Thoracic aorta (tissue), 2 donors: ENCODE data around the gene AHRR. TPM values are rescaled to one million over a fixed set of nuclear protein-coding genes. Genes with fewer than 3 reads are reported as not detected.
"Not testable (repeated sequence)": the region's sequence is repeated elsewhere in the genome, so short reads cannot be mapped to it uniquely, and the experiment has no call there.

Source experiments
- ATAC-seq: fragments of 150-250 bp; one replicate; pipeline ENCODE4 v1.8.0; 2017; ENCODE audit warnings: low read depth; ENCODE audit not compliant: insufficient number of reproducible peaks, low FRiP score
- DNase-seq: peaks from one replicate; pipeline ENCODE4 v3.0.0-alpha.2; 2020; ENCODE audit warnings: low spot score
- H3K27ac ChIP-seq, 2 donors: fragments of 200-600 bp; sonication (generic); 1 replicate in 1 of 2; 2 replicates in 1 of 2; pipeline ENCODE4 v1.5.1; 2016; ENCODE audit warnings: mild to moderate bottlenecking in 2 of 2, moderate library complexity in 2 of 2
- H3K27me3 ChIP-seq: fragments of 200-600 bp; sonication (generic); replicated peaks from 2 replicates; pipeline ENCODE4 v1.6.0; 2016; ENCODE audit warnings: mild to moderate bottlenecking; ENCODE audit not compliant: insufficient read depth
- H3K36me3 ChIP-seq: fragments of 200-600 bp; sonication (generic); one replicate; pipeline ENCODE4 v1.5.1; 2016
- H3K4me1 ChIP-seq, 2 donors: fragments of 200-600 bp; sonication (generic); 1 replicate in 1 of 2; 2 replicates in 1 of 2; pipeline versions ENCODE4 v1.5.1 to v1.6.0; 2016; ENCODE audit warnings: low read depth in 2 of 2, mild to moderate bottlenecking in 1 of 2; ENCODE audit not compliant: control insufficient read depth in 1 of 2
- H3K4me3 ChIP-seq: fragments of 200-600 bp; sonication (generic); 2 replicates; pipeline ENCODE4 v1.5.1; 2016; ENCODE audit warnings: mild to moderate bottlenecking
- H3K9me3 ChIP-seq: fragments of 200-600 bp; sonication (generic); 2 replicates; pipeline ENCODE4 v1.5.1; 2016
- CTCF ChIP-seq: fragments of 200-600 bp; sonication (generic); IDR thresholded peaks from one replicate; pipeline ENCODE4 v1.5.1; 2019; ENCODE audit warnings: antibody characterized with exemption
- total RNA-seq, 2 donors: library from RNA; depleted of rRNA; stranded (reverse); fragments of >200 nt; gene quantifications; one replicate each; pipeline versions ENCODE4 v1.1.0 to v1.2.3, GENCODE V29; 2016

Gene AHRR
- total RNA-seq, 2 donors from 2014 or later, result 0.85 to 3.1 TPM

- H3K9me3 ChIP-seq, result peaks cover 4% of the 10 kb centered on the region
- H3K27ac ChIP-seq, result no peak overlapping the region
- TF ChIP-seq CTCF, result no peak
- DNase-seq, result no peak
- H3K4me1 ChIP-seq, result peaks cover 0 to 4% of the 10 kb centered on the region in 2 donors
- H3K36me3 ChIP-seq, result no peaks in the 10 kb centered on the region
- no peak for ATAC-seq
- H3K4me3 ChIP-seq, result no peak overlapping the region
- no peaks in the 10 kb centered on the region for H3K27me3 ChIP-seq
Observed at GRCh38 chr5:369151-369868, 47.8 kb downstream of the AHRR start.

GRCh38 chr5:369869-370236 is 48.3 kb downstream of the AHRR start:
- not testable (repeated sequence) for H3K9me3 ChIP-seq, DNase-seq, H3K4me1 ChIP-seq, H3K4me3 ChIP-seq, H3K27ac ChIP-seq, ATAC-seq, H3K27me3 ChIP-seq, H3K36me3 ChIP-seq

- Histone ChIP-seq H3K4me1 (peaks cover 0 to 4% of the 10 kb centered on the region in 2 donors), H3K27me3 (no peaks in the 10 kb centered on the region), H3K36me3 (no peaks in the 10 kb centered on the region), H3K4me3 (no peak overlapping the region), H3K27ac (no peak overlapping the region), H3K9me3 (peaks cover 4% of the 10 kb centered on the region)
- no peak for DNase-seq
- no peak for ATAC-seq
- TF ChIP-seq CTCF, result no peak
Observed at GRCh38 chr5:370311-370958, 48.9 kb downstream of the AHRR start.

GRCh38 chr5:370959-371810 is 49.7 kb downstream of the AHRR start:
- no peak for TF ChIP-seq CTCF
- ATAC-seq (no peak), DNase-seq (no peak)
- Histone ChIP-seq H3K27me3 (no peaks in the 10 kb centered on the region), H3K9me3 (no peaks in the 10 kb centered on the region), H3K36me3 (no peaks in the 10 kb centered on the region), H3K4me3 (no peak overlapping the region), H3K27ac (no peak overlapping the region), H3K4me1 (peaks cover 0 to 4% of the 10 kb centered on the region in 2 donors)

GRCh38 chr5:371811-372555 is 50.5 kb downstream of the AHRR start:
- no peak for TF ChIP-seq CTCF
- Histone ChIP-seq H3K9me3 (no peaks in the 10 kb centered on the region), H3K4me3 (no peak overlapping the region), H3K27me3 (no peaks in the 10 kb centered on the region), H3K4me1 (peaks cover 0 to 4% of the 10 kb centered on the region in 2 donors), H3K36me3 (no peaks in the 10 kb centered on the region), H3K27ac (no peak overlapping the region)
- DNase-seq (no peak), ATAC-seq (no peak)
